HEK293T (cell line): ENCODE data around the gene CDH2.
"Not testable (repeated sequence)": the region's sequence is repeated elsewhere in the genome, so short reads cannot be mapped to it uniquely, and the experiment has no call there.

ENCODE experiments used
- CTCF ChIA-PET: fragments of 350-600 bp; formaldehyde crosslinking; extraction: SDS; loops from one replicate; lab custom pipeline; 2021; ENCODE audit warnings: antibody characterized with exemption, inconsistent platforms; lab: Yijun Ruan, JAX
- POLR2A ChIA-PET: fragments of 350-600 bp; formaldehyde crosslinking; extraction: SDS; loops from one replicate; lab custom pipeline; 2020; ENCODE audit warnings: antibody characterized with exemption, inconsistent platforms; lab: Yijun Ruan, JAX
- DNase-seq: peaks from one replicate; pipeline ENCODE4 v3.0.0; 2012; ENCODE audit warnings: mixed read lengths; ENCODE audit errors: extremely low spot score
- ARNT ChIP-seq: fragments of 450-650 bp; IDR thresholded peaks from 2 replicates; pipeline ENCODE4 v1.6.1; 2017; ENCODE audit warnings: mild to moderate bottlenecking
- BHLHE40 ChIP-seq: fragments of 450-650 bp; IDR thresholded peaks from 2 replicates; pipeline ENCODE4 v1.6.1; 2016; ENCODE audit warnings: mild to moderate bottlenecking, moderate library complexity, borderline replicate concordance
- CTBP1 ChIP-seq: fragments of 450-650 bp; IDR thresholded peaks from 2 replicates; pipeline ENCODE4 v1.6.1; 2016; ENCODE audit warnings: borderline replicate concordance
- ELF4 ChIP-seq: fragments of 450-650 bp; IDR thresholded peaks from 2 replicates; pipeline ENCODE4 v1.6.1; 2017; ENCODE audit warnings: antibody characterized with exemption
- FOXA1 ChIP-seq: fragments of 450-650 bp; IDR thresholded peaks from 2 replicates; pipeline ENCODE4 v1.6.1; 2016; ENCODE audit warnings: mild to moderate bottlenecking
- FOXK2 ChIP-seq: fragments of 450-650 bp; IDR thresholded peaks from 2 replicates; pipeline ENCODE4 v1.6.1; 2016; ENCODE audit warnings: mild to moderate bottlenecking
- FOXM1 ChIP-seq: fragments of 450-650 bp; IDR thresholded peaks from 2 replicates; pipeline ENCODE4 v1.6.1; 2017; ENCODE audit warnings: mild to moderate bottlenecking, borderline replicate concordance
- HDGF ChIP-seq: fragments of 450-650 bp; IDR thresholded peaks from 2 replicates; pipeline ENCODE4 v1.6.1; 2017; ENCODE audit warnings: antibody characterized with exemption, borderline replicate concordance
- L3MBTL2 ChIP-seq: fragments of 450-650 bp; conservative IDR thresholded peaks from 2 replicates; pipeline ENCODE4 v1.6.1; 2016; ENCODE audit warnings: mild to moderate bottlenecking
- LEF1 ChIP-seq: fragments of 450-650 bp; IDR thresholded peaks from 2 replicates; pipeline ENCODE4 v1.6.1; 2017; ENCODE audit warnings: mild to moderate bottlenecking, borderline replicate concordance
- NFRKB ChIP-seq: fragments of 450-650 bp; IDR thresholded peaks from 2 replicates; pipeline ENCODE4 v1.6.1; 2016; ENCODE audit warnings: mild to moderate bottlenecking, moderate library complexity
- SP1 ChIP-seq: fragments of 450-650 bp; IDR thresholded peaks from 2 replicates; pipeline ENCODE4 v1.6.1; 2017
- SUZ12 ChIP-seq: fragments of 450-650 bp; IDR thresholded peaks from 2 replicates; pipeline ENCODE4 v1.6.1; 2016; ENCODE audit warnings: mild to moderate bottlenecking
- TARDBP ChIP-seq: fragments of 450-650 bp; IDR thresholded peaks from 2 replicates; pipeline ENCODE4 v1.6.1; 2016
- ZNF384 ChIP-seq: fragments of 450-650 bp; IDR thresholded peaks from 2 replicates; pipeline ENCODE4 v1.6.1; 2016
- TF ChIP-seq, protein P1 (sequence below): fragments of 450-650 bp; IDR thresholded peaks from 2 replicates; pipeline ENCODE4 v1.6.1; 2016

The CDH2 gene

GRCh38 chr18:27921392-27921791, 255.5 kb downstream of the CDH2 start:
- ChIA-PET CTCF (no interaction called here), POLR2A (no interaction called here)
- DNase-seq, result no peak
- no peak for TF ChIP-seq CTBP1
- TF ChIP-seq ARNT, result no peak
- no peak for TF ChIP-seq ELF4
- no peak for TF ChIP-seq SP1
- no peak for TF ChIP-seq HDGF
- TF ChIP-seq NFRKB, result no peak

DNA sequence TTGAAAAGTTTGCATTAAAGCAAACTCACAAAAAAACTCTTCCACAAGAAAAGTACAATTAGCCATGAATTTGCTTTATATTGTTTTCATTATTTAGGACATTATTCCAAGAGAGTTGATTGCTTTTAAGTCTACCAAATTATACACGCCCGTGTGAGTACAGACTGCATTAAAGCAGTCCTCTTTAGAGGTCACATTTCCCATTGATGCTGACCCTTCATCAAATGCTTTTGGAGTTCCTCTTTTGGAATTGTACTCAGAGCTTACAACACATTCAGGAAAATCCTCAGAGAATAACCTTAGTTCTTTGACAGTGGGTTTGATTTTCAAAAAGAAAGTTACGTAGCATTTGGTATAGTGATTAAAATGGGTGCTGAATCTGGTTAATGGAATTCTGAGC, 256.1 kb downstream of the CDH2 start:
- no peak for TF ChIP-seq CTBP1
- TF ChIP-seq ZNF384, result no peak
- TF ChIP-seq LEF1, result no peak
- TF ChIP-seq SP1, result no peak
- no peak for TF ChIP-seq HDGF
- TF ChIP-seq FOXK2, result no peak
- TF ChIP-seq ARNT, result no peak
- TF ChIP-seq TARDBP, result no peak
- no peak for TF ChIP-seq FOXM1
- no peak for TF ChIP-seq FOXA1
- no peak for TF ChIP-seq ELF4
- no peak for TF ChIP-seq NFRKB
- TF ChIP-seq SUZ12, result no peak
- no peak for TF ChIP-seq BHLHE40
- TF ChIP-seq, protein P1, sequence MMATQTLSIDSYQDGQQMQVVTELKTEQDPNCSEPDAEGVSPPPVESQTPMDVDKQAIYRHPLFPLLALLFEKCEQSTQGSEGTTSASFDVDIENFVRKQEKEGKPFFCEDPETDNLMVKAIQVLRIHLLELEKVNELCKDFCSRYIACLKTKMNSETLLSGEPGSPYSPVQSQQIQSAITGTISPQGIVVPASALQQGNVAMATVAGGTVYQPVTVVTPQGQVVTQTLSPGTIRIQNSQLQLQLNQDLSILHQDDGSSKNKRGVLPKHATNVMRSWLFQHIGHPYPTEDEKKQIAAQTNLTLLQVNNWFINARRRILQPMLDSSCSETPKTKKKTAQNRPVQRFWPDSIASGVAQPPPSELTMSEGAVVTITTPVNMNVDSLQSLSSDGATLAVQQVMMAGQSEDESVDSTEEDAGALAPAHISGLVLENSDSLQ, result no peak
- no peak for TF ChIP-seq L3MBTL2
- CTCF ChIA-PET, result no interaction called here
- POLR2A ChIA-PET, result no interaction called here
- no peak for DNase-seq

DNA sequence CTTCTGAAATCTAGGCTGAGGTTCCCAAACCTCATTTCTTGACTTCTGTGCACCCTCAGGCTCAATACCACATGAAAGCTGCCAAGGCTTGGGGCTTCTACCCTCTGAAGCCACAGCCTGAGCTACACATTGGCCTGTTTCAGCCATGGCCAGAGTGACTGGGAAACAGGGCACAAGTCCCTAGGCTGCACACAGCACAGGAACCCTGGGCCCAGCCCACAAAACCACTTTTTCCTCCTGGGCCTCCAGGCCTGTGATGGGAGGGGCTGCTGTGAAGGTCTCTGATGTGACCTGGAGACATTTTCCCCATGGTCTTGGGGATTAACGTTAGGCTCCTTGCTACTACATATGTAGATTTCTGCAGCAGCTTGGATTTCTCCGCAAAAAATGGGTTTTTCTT, 270.7 kb downstream of the CDH2 start:
- POLR2A ChIA-PET, CTCF ChIA-PET, DNase-seq: not testable (repeated sequence)

GRCh38 chr18:27903906-27904305, 273.0 kb downstream of the CDH2 start:
- ChIA-PET POLR2A (no interaction called here), CTCF (no interaction called here)
- no peak for DNase-seq
- TF ChIP-seq FOXK2 (no peak), FOXM1 (no peak), SP1 (no peak), NFRKB (no peak), ELF4 (no peak), SUZ12 (no peak), LEF1 (no peak), ARNT (no peak), ZNF384 (no peak), TARDBP (no peak), L3MBTL2 (no peak), CTBP1 (no peak), HDGF (no peak), FOXA1 (no peak)
- TF ChIP-seq, protein P1, result no peak

GRCh38 chr18:27901424-27902226, 275.3 kb downstream of the CDH2 start:
- no peak for DNase-seq
- CTCF ChIA-PET, result interaction anchor here (0.9 kb wide), 1 partner anchor 172 kb away, joined by 3 read pairs; no protein-coding TSS in a partner anchor

More at GRCh38 chr18:27901424-27902226, 275.3 kb downstream of the CDH2 start:
- POLR2A ChIA-PET, result no interaction called here
- TF ChIP-seq, protein P1, result no peak
- TF ChIP-seq SP1, result no peak
